HG02759 (cell line): ENCODE measurements around the gene KIF24.
"Not testable (repeated sequence)": the region's sequence is repeated elsewhere in the genome, so short reads cannot be mapped to it uniquely, and the experiment has no call there.

ENCODE experiments used
- ATAC-seq: cut with Tn5 transposase; IDR thresholded peaks from one replicate; pipeline ENCODE4 v1.9.1; 2021; ENCODE audit warnings: mild to moderate bottlenecking, moderate library complexity; ENCODE audit not compliant: unreplicated experiment

KIF24 gene

GRCh38 chr9:34328987-34329832 is at the start of gene KIF24, which contains the start of gene NUDT2:
KIF24 (minus strand) TSS chr9:34329268; CDS start chr9:34311346, 17,922 bp downstream.
NUDT2 (plus strand) TSS chr9:34329569; CDS start chr9:34339040, 9,471 bp downstream.
- ATAC-seq: peak; percentile 94

- no peak for ATAC-seq
Measured at GRCh38 chr9:34378376-34379060, 49.5 kb upstream of the KIF24 start.

GRCh38 chr9:34377404-34377746 is 48.3 kb upstream of the KIF24 start:
- ATAC-seq: no peak

- peak; percentile 86 for ATAC-seq
Measured at GRCh38 chr9:34376596-34377403, 47.7 kb upstream of the KIF24 start, which contains the start of gene MYORG. MYORG (minus strand) TSS chr9:34376898; CDS start chr9:34372943, 3,955 bp downstream.

DNA sequence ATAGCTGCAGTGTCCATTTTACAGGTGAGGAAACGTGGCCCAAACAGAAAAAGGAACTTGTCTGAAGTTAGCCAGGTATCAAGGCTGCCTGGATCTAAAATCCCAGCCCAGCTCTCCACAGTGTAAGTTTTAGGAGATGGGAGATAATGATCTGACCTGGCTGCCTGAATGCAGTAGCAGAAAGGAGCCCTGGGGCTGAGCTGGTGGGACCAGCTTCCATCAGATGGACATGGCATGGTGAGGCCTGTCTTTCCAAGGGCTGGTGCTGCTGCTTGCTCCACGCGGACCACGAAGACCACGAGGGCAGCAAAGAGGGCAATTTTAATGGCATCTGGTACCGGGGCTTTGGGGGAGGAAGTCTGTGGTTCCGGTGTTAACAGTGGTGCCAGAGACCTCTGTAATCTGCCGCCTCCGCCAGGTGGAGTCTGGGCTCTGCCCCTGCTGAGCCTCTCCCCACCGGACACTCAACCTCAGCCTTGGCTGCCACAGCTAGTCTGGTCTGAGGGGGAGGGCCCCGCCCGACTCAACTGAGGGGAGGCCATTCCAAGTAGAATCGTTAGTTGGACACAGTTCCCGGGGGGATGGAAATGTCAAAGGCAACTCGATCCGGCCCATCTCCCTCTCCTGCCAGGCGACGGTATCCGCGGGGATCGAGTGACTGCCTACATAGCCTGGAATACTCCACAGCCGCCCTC is 47.0 kb upstream of the KIF24 start:
- no peak for ATAC-seq

- ATAC-seq: no peak
Measured at GRCh38 chr9:34374905-34375552, 46.0 kb upstream of the KIF24 start.

DNA sequence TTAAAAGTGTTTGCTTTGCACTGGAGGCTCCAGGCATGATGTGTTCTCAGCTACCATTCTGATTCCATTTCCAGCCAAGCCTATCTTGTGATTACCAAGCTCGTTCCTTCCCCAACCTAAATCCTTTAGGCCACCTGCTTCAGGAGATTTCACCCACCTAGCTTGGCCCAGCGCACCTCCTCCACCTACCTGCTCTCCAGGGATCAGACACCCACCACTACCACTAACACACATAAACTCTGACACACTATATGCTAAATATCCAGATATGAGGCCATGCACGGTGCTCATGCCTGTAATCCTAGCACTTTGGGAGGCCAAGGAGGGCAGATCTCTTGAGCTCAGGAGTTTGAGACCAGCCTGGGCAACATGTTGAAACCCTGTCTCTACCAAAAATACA is 45.3 kb upstream of the KIF24 start:
- no peak for ATAC-seq

DNA sequence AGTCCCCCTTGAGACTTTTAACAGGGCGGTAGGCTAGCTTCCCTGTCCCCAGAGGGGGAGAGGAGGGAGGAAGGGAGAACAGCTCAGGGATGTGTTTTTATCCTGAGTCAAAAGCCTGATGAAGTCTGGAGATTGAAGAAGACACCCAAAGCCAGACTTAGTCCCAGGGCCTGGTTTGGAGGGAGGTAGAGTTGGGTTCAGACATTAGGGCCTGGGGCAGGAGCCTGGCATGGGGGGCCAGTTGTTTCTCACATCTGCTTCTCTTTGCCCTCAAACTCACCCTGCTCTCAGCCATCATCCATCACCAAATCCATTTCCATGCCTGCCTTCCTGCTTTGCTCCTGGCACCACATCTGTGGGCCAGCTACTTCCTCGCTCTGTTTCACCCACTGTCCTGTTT is 44.7 kb upstream of the KIF24 start:
- ATAC-seq: no peak

GRCh38 chr9:34372467-34373011 is 43.5 kb upstream of the KIF24 start:
- no peak for ATAC-seq

DNA sequence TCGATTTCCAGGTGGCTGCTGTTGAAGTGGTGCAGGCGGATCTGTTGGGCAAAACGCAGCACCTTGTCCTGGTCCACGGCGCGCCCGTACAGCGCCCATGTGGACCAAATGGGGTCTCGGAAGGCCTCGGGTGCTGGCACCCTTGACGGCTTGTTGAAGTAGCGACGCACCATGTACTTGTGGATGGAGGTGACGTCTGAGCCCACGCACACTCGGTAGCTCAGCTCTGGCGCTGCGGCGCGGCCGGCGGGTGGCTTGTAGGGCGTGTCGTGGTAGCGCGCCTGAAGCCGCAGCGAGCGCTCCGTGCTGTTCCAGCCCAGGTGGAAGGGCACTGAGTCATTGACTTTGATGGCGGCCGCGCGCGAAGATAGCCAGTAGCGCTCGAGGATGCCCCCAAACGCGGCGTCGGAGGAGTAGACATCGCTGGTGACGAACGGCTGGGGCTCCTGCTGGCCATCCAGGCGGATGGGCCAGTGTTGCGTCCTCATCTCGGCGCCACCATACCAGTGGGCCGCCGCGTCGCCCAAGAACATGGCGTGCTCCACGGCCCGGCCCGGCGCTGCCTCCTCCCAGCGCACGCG is 42.9 kb upstream of the KIF24 start:
- no peak for ATAC-seq

- no peak for ATAC-seq
Measured at GRCh38 chr9:34370970-34371880, 42.2 kb upstream of the KIF24 start.

DNA sequence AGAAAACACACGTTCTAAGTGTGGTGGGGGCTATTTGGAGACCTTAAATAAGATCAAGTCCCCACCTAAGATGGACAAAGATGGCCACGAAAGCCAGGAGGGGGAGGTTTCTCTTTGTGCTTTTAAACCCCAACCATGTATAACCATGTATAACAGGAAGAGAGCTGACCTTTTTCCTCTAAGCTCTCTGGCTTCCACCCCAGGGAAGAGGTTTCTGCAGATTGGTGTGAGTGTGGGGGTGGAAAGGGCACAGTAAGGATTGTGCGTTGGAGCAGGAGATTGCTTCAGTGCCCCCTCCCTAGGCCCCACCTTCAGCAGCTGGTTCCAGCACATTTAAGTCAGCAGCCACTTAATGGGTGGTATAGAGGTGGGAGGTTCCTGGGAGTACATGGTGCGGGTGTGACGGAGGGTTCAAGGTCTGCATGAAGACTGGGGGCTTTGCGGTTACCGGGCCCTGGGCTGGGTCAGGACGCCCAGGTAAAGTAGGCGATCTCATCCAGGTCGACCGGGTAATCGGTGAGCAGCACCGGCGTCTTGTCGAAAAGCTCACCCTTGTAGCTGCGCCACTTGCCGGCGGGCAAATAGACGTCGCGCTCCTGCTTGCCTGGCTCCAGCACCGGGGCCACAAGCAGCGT is 41.4 kb upstream of the KIF24 start:
- no peak for ATAC-seq

GRCh38 chr9:34369636-34370035 is 40.6 kb upstream of the KIF24 start:
- ATAC-seq: no peak

DNA sequence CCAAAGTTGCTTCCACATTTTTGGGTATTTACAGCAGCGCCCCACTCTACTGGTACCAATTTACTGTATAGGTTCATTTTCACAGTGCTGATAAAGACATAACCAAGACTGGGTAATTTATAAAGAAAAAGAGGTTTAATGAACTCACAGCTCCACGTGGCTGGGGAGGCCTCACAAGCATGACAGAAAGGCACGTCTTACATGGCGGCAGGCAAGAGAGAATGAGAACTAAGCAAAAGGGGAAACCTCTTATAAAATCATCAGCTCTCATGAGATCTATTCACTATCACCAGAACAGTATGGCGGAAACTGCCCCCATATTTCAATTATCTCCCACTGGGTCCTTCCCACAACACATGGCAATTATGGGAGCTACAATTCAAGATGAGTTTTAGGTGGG is 39.7 kb upstream of the KIF24 start:
- ATAC-seq: not testable (repeated sequence)

GRCh38 chr9:34367751-34368410 is 38.8 kb upstream of the KIF24 start:
- not testable (repeated sequence) for ATAC-seq

GRCh38 chr9:34366365-34366764 is 37.3 kb upstream of the KIF24 start:
- ATAC-seq: no peak

DNA sequence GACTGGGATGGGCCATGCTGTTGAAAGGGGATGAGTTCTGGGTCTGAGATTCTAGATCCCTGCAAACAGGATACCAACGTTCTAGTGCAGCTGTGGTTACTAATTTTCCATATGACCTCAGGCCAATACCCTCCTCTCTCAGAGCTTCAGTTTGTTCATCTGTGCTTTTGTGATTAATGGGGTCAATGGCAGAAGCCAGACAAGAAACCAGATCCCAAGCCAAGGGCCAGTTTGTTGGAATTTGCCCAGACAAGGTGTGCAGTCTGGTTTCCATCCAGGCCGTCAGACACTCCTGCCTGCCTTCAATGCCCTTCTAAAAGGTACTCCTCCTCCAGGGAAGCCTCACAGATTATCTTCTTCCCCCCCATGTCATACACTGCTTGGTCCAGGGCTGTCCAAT is 36.2 kb upstream of the KIF24 start:
- no peak for ATAC-seq
